Ectodermal cell (in vitro differentiated cells): Measurements from ENCODE around the gene CPVL.
A peak's percentile ranks its signal among the peaks of the same experiment; 100 is the strongest.

Experiments used
- H3K27ac ChIP-seq: 2 replicates; pipeline ENCODE4 v1.7.0; 2013; ENCODE audit warnings: mild to moderate bottlenecking, low read depth, low read length; ENCODE audit not compliant: insufficient read depth, poor library complexity, severe bottlenecking
- H3K27me3 ChIP-seq: 2 replicates; pipeline ENCODE4 v1.7.0; 2013; ENCODE audit warnings: mild to moderate bottlenecking, low read length; ENCODE audit not compliant: insufficient read depth, control insufficient read depth, poor library complexity, severe bottlenecking
- H3K36me3 ChIP-seq: one replicate; pipeline ENCODE4 v1.7.0; 2013; ENCODE audit warnings: low read length; ENCODE audit not compliant: control insufficient read depth, insufficient read depth
- H3K4me1 ChIP-seq: one replicate; pipeline ENCODE4 v1.7.0; 2013; ENCODE audit warnings: low read length; ENCODE audit not compliant: control insufficient read depth, insufficient read depth
- H3K4me3 ChIP-seq: 2 replicates; pipeline ENCODE4 v1.7.0; 2013; ENCODE audit warnings: low read depth, low read length, control low read depth; ENCODE audit not compliant: insufficient read depth
- H3K9me3 ChIP-seq: 2 replicates; pipeline ENCODE4 v1.7.0; 2013; ENCODE audit warnings: mild to moderate bottlenecking, low read length, moderate library complexity; ENCODE audit not compliant: control insufficient read depth
- WGBS, 2 experiments: methylation state at CpG; one replicate each; pipeline ENCODE4 v1.1.7; 2013; ENCODE audit warnings: missing lambda C conversion rate in 2 of 2; 5-methylcytosine and 5-hydroxymethylcytosine counted together

CPVL gene

DNA sequence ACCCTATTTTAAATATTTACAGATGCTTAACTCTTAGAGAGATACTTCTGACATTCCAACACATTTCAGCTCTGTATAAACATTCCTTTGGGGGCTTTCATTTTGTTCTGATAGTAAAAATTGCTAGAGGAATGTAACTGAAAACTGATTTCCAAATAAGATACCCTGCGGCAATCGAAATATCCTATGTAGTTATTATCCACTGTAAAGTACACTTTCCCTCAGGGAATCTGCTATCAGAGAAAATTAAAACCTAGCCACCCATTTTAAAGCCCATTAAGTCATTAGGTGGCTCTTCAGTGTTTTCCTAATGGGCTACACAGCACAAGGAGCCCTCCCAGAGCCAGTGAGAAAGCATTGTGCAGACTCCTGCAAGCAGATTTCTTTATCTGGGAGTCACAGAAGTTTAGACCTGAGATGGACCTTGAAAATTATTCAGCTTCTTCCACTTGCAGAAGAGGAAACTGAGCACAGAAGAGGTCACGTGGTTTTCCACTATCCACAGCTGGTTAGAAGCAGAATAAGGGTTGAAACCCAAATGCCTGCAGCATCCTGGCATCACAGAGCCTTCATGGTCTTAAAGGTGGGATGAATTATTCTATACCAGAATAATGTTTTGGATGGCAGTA is 12.6 kb upstream of the CPVL start:
- peaks cover 13% of the 10 kb centered on the region for H3K4me1 ChIP-seq
- WGBS, 2 experiments = 90 to 93% methylated on average over 3 of the region's 3 CpGs
- H3K36me3 ChIP-seq = no peaks in the 10 kb centered on the region
- H3K27ac ChIP-seq = no peak overlapping the region
- H3K9me3 ChIP-seq = no peaks in the 10 kb centered on the region
- H3K27me3 ChIP-seq = no peaks in the 10 kb centered on the region
- no peak overlapping the region for H3K4me3 ChIP-seq

DNA sequence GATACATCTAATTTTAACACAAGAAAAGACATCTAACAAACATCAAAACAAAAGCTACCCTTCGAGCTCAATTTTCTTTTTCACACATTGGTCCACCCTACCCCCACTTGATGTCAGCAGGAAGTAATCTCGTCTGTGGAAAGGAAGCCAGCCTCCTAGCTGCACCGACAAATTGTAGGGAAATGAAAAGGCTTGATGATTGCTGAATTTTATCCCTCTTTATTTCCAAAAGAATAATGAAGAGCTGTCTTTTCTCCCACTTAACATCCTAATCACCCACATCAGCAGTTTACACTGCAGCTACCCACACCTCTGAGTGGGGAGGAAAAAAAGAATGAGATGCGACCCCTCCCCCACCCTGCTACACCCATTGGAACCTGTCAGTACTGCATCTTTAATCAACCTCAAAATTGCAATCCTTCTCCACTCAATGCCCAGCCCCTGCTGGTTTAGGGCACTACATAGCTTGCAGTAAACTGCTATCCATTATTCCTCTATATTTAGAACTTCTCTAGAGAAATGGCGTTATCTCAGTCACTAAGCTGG is 10.6 kb upstream of the CPVL start:
- Histone ChIP-seq H3K36me3 (no peaks in the 10 kb centered on the region), H3K9me3 (no peaks in the 10 kb centered on the region), H3K4me1 (peaks cover 13% of the 10 kb centered on the region), H3K27ac (no peak overlapping the region), H3K4me3 (no peak overlapping the region), H3K27me3 (no peaks in the 10 kb centered on the region)
- 43 to 67% methylated on average over 4 of the region's 5 CpGs for WGBS, 2 experiments

DNA sequence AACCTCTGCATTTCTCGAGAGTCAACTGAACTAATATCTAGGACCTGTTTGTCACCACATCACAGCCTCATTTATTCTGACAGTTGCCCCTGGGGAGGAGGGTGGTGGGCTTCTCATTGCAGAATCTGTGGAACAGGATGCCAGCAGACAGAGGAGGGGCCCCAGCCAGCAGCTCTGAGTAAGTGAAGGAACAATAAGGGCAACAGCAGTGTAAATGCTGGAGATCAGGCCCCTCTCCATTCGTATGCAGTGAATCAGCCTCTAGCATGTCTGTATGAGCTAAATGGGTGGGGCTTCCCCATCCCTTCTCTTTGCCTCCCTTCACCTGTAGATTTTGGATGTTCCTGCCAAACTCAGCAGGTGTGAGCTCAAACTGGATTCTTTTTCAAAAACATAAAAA is 7.7 kb upstream of the CPVL start:
- Histone ChIP-seq H3K4me1 (peaks cover 13% of the 10 kb centered on the region), H3K27me3 (no peaks in the 10 kb centered on the region), H3K4me3 (no peak overlapping the region), H3K27ac (no peak overlapping the region), H3K9me3 (no peaks in the 10 kb centered on the region), H3K36me3 (no peaks in the 10 kb centered on the region)
- WGBS, 2 experiments = 89 to 97% methylated on average over 1 to 2 of the region's 2 CpGs

- Histone ChIP-seq H3K27ac (no peak overlapping the region), H3K4me3 (no peak overlapping the region)
- WGBS, 2 experiments = 86 to 92% methylated on average over 1 to 2 of the region's 2 CpGs
Observed at GRCh38 chr7:29150856-29151255, 4.5 kb upstream of the CPVL start.

DNA sequence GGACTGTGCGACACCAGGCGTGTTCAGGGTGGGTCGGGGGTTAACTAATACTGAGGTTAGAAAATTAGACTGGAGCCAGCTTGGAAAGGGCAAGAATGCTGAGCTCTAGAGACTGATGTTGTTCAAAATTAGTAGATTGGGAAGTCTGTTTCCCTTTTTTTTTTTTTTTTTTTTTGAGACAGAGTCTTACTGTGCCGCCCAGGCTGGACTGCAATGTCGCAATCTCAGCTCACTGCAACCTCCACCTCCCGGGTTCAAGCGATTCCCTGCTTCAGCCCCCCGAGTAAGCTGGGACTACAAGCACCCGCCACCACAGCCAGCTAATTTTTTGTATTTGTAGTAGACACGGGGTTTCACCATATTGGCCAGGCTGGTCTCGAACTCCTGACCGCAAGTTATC is 2.7 kb upstream of the CPVL start:
- Histone ChIP-seq H3K27me3 (peaks cover 23% of the 10 kb centered on the region), H3K4me1 (peaks cover 3% of the 10 kb centered on the region), H3K4me3 (no peak overlapping the region), H3K9me3 (no peaks in the 10 kb centered on the region), H3K36me3 (no peaks in the 10 kb centered on the region), H3K27ac (no peak overlapping the region)
- WGBS, 2 experiments = 91 to 93% methylated on average over 12 of the region's 12 CpGs

More at GRCh38 chr7:29150856-29151255, 4.5 kb upstream of the CPVL start:
- Histone ChIP-seq H3K27me3 (peaks cover 5% of the 10 kb centered on the region), H3K9me3 (no peaks in the 10 kb centered on the region), H3K4me1 (no peaks in the 10 kb centered on the region), H3K36me3 (no peaks in the 10 kb centered on the region)

- no peak overlapping the region for H3K27ac ChIP-seq
- WGBS, 2 experiments = 94 to 98% methylated on average over 4 of the region's 4 CpGs
- H3K27me3 ChIP-seq = peaks cover 26% of the 10 kb centered on the region
- H3K4me1 ChIP-seq = peaks cover 3% of the 10 kb centered on the region
- no peaks in the 10 kb centered on the region for H3K36me3 ChIP-seq
- no peak overlapping the region for H3K4me3 ChIP-seq
- no peaks in the 10 kb centered on the region for H3K9me3 ChIP-seq
Observed at GRCh38 chr7:29147821-29148220, 1.5 kb upstream of the CPVL start.

DNA sequence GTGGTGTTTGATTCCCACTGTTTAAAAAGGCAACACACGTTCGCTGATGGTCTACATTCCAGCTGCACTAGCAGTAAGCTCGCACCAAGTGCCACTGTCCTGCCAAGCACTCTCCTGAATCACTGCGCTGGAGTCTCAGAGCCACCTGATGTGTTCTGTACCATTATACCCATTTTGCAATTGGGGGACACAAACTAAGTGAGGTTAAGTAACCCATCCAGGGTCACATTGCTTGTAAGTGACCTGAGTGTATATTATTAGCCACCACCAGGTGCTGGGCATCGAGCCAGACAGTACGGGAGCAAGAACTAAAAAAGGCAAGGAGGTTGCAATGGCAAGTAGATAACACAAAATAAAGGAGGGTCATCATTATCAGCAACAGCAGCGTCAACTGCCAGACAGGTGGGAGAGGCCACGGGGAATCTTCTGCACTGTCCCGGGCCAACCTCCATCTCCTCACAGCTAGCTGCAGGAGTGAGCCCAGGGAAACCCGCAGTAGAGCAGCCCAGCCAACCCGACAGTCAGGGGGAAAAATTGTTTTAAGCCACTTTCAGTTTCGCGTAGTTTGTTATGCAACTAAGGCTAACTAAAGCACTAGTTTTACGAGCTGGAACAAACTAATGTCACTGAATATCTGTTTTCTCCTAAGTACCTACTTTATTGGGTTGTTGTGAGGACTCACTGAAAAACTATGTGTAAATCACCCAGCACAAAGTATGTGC is 712 bp upstream of the CPVL start:
- Histone ChIP-seq H3K9me3 (no peaks in the 10 kb centered on the region), H3K4me1 (peaks cover 3% of the 10 kb centered on the region), H3K4me3 (peak overlapping the region; percentile 72), H3K27ac (no peak overlapping the region), H3K27me3 (peaks cover 26% of the 10 kb centered on the region), H3K36me3 (no peaks in the 10 kb centered on the region)
- 66 to 67% methylated on average over 14 of the region's 14 CpGs for WGBS, 2 experiments

GRCh38 chr7:29145553-29146056 is 732 bp downstream of the CPVL start:
- Histone ChIP-seq H3K4me1 (peaks cover 3% of the 10 kb centered on the region), H3K27me3 (peaks cover 26% of the 10 kb centered on the region), H3K36me3 (no peaks in the 10 kb centered on the region), H3K27ac (no peak overlapping the region), H3K4me3 (peak overlapping the region; percentile 72), H3K9me3 (no peaks in the 10 kb centered on the region)
- 8 to 15% methylated on average over 7 to 8 of the region's 8 CpGs for WGBS, 2 experiments

DNA sequence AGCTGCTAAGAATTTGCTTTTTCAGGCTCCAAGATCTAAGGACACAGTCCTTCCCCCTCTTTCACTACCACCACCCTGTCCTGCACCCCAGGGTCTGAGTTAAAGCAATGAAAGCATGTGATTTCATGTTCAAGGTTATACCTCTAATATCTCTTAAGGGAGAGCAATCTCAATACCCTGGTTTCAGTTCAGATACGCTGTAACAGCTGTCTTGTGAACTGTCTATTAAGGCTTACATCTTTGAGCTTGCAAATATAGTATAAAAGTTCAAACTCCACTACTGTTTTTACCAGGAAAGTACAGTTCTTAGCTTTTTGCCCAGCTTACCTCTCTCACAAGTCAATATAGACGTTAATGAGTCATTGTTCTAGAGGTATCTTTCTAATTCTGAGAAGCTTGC is 2.6 kb downstream of the CPVL start:
- no peaks in the 10 kb centered on the region for H3K9me3 ChIP-seq
- H3K27me3 ChIP-seq = peaks cover 26% of the 10 kb centered on the region
- H3K4me1 ChIP-seq = peaks cover 5% of the 10 kb centered on the region
- no peaks in the 10 kb centered on the region for H3K36me3 ChIP-seq
- no peak overlapping the region for H3K4me3 ChIP-seq
- 92 to 100% methylated on average over 2 of the region's 2 CpGs for WGBS, 2 experiments
- H3K27ac ChIP-seq = no peak overlapping the region

DNA sequence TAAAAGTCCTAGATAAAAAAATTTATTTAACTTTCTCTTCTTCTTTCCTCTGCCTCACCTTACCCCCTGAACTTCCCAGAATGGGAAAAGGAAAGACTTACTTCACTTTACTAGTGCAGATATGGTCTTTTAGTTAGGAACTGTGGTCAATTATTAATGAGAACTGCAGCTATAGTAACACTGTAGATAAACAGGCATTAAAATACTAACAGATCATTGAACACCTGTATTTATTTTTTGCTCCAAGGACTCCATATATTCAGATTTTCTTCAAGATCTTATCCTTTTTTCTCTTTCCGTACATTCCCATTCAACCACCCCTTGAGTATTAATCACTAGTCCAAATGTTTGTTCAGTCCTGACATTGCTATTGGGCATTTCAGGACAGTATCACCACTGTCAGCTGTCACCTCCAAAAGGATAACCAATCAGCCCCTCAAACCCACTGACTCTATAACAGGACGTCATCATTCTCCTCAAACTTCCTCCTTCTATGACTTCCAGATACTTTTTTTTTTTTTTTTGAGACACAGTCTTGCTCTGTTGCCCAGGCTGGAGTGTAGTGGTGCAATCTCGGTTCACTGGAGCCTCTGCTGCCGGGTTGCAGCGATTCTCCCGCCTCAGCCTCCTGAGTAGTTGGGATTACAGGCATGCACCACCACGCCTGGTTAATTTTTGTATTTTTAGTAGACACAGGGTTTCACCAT is 4.2 kb downstream of the CPVL start:
- H3K9me3 ChIP-seq = no peaks in the 10 kb centered on the region
- H3K27ac ChIP-seq = no peak overlapping the region
- peaks cover 26% of the 10 kb centered on the region for H3K27me3 ChIP-seq
- 79 to 83% methylated on average over 7 of the region's 7 CpGs for WGBS, 2 experiments
- H3K36me3 ChIP-seq = no peaks in the 10 kb centered on the region
- peaks cover 5% of the 10 kb centered on the region for H3K4me1 ChIP-seq
- H3K4me3 ChIP-seq = no peak overlapping the region
